ENCODE results near the gene AMZ2. TPM values are rescaled to one million over a fixed set of nuclear protein-coding genes. Genes with fewer than 3 reads are reported as not detected.
"Not testable (repeated sequence)": the region's sequence is repeated elsewhere in the genome, so short reads cannot be mapped to it uniquely, and the experiment has no call there.

Gene AMZ2
- total and polyA plus RNA-seq, 2 of the 8 experiments (the other 6 are each of a cell fraction or from before 2014, with no cell fraction given), result 49.5 to 71.0 TPM

DNA sequence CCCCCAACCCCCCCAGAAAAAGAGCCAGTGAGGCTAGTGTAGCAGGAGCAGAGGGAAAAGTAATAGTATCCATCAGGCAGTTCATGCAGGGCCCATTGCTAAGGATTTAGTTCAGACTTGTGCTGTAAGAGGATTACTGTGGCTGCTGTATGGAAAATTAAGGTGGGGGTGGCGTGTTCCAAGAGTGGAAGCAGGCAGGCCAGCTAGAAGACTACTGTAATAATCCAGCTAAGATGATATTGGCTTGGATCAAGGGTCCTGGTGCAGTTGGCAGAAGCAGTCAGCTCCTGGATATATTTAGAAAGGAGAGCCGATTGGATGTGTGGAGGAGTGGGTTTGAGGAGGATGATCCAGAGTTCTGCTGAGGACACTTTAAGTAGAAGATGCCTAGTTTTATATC lies 14.6 kb downstream of the AMZ2 start:
- H3K27ac ChIP-seq (ENCODE audit: low read depth, low read length); H2BK20ac ChIP-seq (ENCODE audit: low read length); H2BK12ac ChIP-seq (ENCODE audit: low read depth, low read length); H3K23me2 ChIP-seq (ENCODE audit: low read depth, low read length); H3K4me1 ChIP-seq (replicated peaks in 1 of 4; ENCODE audit: control insufficient read depth in 3 of 4, insufficient read depth in 4 of 4, low read length in 3 of 4); H2AFZ ChIP-seq (ENCODE audit: low read length); H3K14ac ChIP-seq (ENCODE audit: insufficient read length); H2AK5ac ChIP-seq (ENCODE audit: low read depth, low read length); H4K8ac ChIP-seq (ENCODE audit: extremely low read depth, insufficient read depth, low read length); H3K4ac ChIP-seq (replicated peaks; ENCODE audit: insufficient read length, low read depth, low read length); H3K79me1 ChIP-seq (ENCODE audit: low read depth, low read length); H3K9me3 ChIP-seq (ENCODE audit: insufficient read depth in 2 of 2, low read depth in 1 of 2, low read length in 1 of 2); H3K27me3 ChIP-seq (replicated peaks in 1 of 4; ENCODE audit: control insufficient read depth in 3 of 4, extremely low read depth in 1 of 4, insufficient read depth in 3 of 4, low read length in 3 of 4); H3K9ac ChIP-seq (replicated peaks in 1 of 4; ENCODE audit: extremely low read depth in 1 of 4, low read depth in 3 of 4, low read length in 3 of 4); H2BK5ac ChIP-seq (ENCODE audit: low read depth, low read length); H3K56ac ChIP-seq (replicated peaks; ENCODE audit: insufficient read length, low read depth, low read length); H4K20me1 ChIP-seq (replicated peaks in 1 of 2; ENCODE audit: control insufficient read depth in 1 of 2, insufficient read depth in 2 of 2, low read length in 2 of 2); POLR2A ChIA-PET (ENCODE audit: partially characterized antibody); H3K79me2 ChIP-seq (ENCODE audit: control insufficient read depth in 1 of 2, insufficient read depth in 2 of 2, low read length in 2 of 2); H3K18ac ChIP-seq (ENCODE audit: extremely low read depth, low read length); H3K23ac ChIP-seq (ENCODE audit: insufficient read length); H2BK15ac ChIP-seq (ENCODE audit: low read length); H4K91ac ChIP-seq (replicated peaks; ENCODE audit: insufficient read length, low read length); H2BK120ac ChIP-seq (replicated peaks; ENCODE audit: low read depth, low read length); H3K36me3 ChIP-seq (ENCODE audit: control insufficient read depth in 2 of 4, insufficient read depth in 4 of 4, low read length in 3 of 4); H3K4me3 ChIP-seq (ENCODE audit: extremely low read depth in 1 of 4, insufficient read depth in 2 of 4, low read depth in 3 of 4, low read length in 4 of 4); H3K4me2 ChIP-seq (ENCODE audit: insufficient read depth in 1 of 2, low read depth in 2 of 2, low read length in 2 of 2); H4K5ac ChIP-seq (ENCODE audit: insufficient read length, low read depth, low read length); FAIRE-seq; DNase-seq (ENCODE audit: low read depth in 1 of 2, low spot score in 2 of 2): not testable (repeated sequence)
- CTCF ChIA-PET (ENCODE audit: partially characterized antibody), result interaction anchor here (0.7 to 9.2 kb wide), 16 partner anchors 9 to 201 kb away, joined by 3 to 98 read pairs (median 4); partner anchors contain the start of gene SLC16A6
- whole genome bisulfite sequencing, 2 experiments (ENCODE audit: extremely low coverage in 1 of 2, insufficient coverage in 1 of 2, insufficient read length in 1 of 2, insufficient replicate concordance in 2 of 2, low coverage in 1 of 2, low lambda C conversion rate in 2 of 2, missing lambda C conversion rate in 1 of 2), result 82% methylated on average over 2 of the region's 2 CpGs; no CpG with 5 or more reads in 1 of the 2 experiments

Measured in H1 (cell line).